Naive thymus-derived CD4-positive, alpha-beta T cell (primary cell): ENCODE measurements around the gene PARP14. TPM values are rescaled to one million over a fixed set of nuclear protein-coding genes. Genes with fewer than 3 reads are reported as not detected.

Source experiments
- ATAC-seq: fragments of 150-1000 bp; cut with Tn5 transposase; 2 replicates; pipeline ENCODE4 v1.10.0; 2021; ENCODE audit warnings: mild to moderate bottlenecking, moderate library complexity
- CTCF ChIA-PET: fragments of 350-600 bp; sonication (Branson Sonifier 250); formaldehyde crosslinking; loops from one replicate; lab custom pipeline; 2021; ENCODE audit warnings: antibody characterized with exemption; lab: Charles Lee
- POLR2A ChIA-PET: fragments of 350-600 bp; sonication (Branson Sonifier 250); formaldehyde crosslinking; loops from one replicate; lab custom pipeline; 2021; ENCODE audit warnings: antibody characterized with exemption, inconsistent platforms; lab: Charles Lee
- DNase-seq, 9 donors: peaks; one replicate each; pipeline versions ENCODE4 v3.0.0 to v3.0.0-alpha.2; 2020 to 2022; ENCODE audit warnings: mixed read lengths in 1 of 9
- H3K27ac ChIP-seq: one replicate; pipeline ENCODE4 v1.7.0; 2013; ENCODE audit warnings: mild to moderate bottlenecking, low read depth, low read length, moderate library complexity
- H3K27me3 ChIP-seq, 2 donors: one replicate each; pipeline ENCODE4 v1.7.0; 2013; ENCODE audit warnings: low read length in 2 of 2, mild to moderate bottlenecking in 2 of 2, moderate library complexity in 2 of 2; ENCODE audit not compliant: control insufficient read depth in 2 of 2, insufficient read depth in 2 of 2
- H3K36me3 ChIP-seq, 3 experiments: 1 replicate in 2 of 3; 2 replicates in 1 of 3; pipeline ENCODE4 v1.7.0; 2013; ENCODE audit warnings: low read length in 3 of 3, mild to moderate bottlenecking in 3 of 3, moderate library complexity in 1 of 3; ENCODE audit not compliant: insufficient read depth in 3 of 3, control insufficient read depth in 2 of 3
- H3K4me1 ChIP-seq, 2 donors: one replicate each; pipeline ENCODE4 v1.7.0; 2013; ENCODE audit warnings: low read length in 2 of 2, mild to moderate bottlenecking in 2 of 2, moderate library complexity in 1 of 2; ENCODE audit not compliant: control insufficient read depth in 2 of 2, insufficient read depth in 2 of 2
- H3K4me3 ChIP-seq: 2 replicates; pipeline ENCODE4 v1.7.0; 2013; ENCODE audit warnings: mild to moderate bottlenecking, low read length
- H3K9me3 ChIP-seq, 3 experiments: 1 replicate in 2 of 3; 2 replicates in 1 of 3; pipeline ENCODE4 v1.7.0; 2013; ENCODE audit warnings: low read length in 3 of 3; ENCODE audit not compliant: control insufficient read depth in 2 of 3
- H3K27ac Mint-ChIP-seq, 9 donors: one replicate each; pipeline ENCODE4 v1.8.0; 2020 to 2022; ENCODE audit warnings: mixed read lengths in 9 of 9, mild to moderate bottlenecking in 8 of 9, moderate library complexity in 5 of 9, inconsistent platforms in 2 of 9
- H3K27me3 Mint-ChIP-seq, 5 donors: one replicate each; pipeline ENCODE4 v1.8.0; 2021 to 2022; ENCODE audit warnings: mixed read lengths in 5 of 5, mild to moderate bottlenecking in 1 of 5
- H3K36me3 Mint-ChIP-seq, 5 donors: one replicate each; pipeline ENCODE4 v1.8.0; 2020 to 2022; ENCODE audit warnings: mixed read lengths in 5 of 5, mild to moderate bottlenecking in 3 of 5, inconsistent platforms in 1 of 5
- H3K4me1 Mint-ChIP-seq, 7 donors: one replicate each; pipeline ENCODE4 v1.8.0; 2020 to 2022; ENCODE audit warnings: mixed read lengths in 7 of 7, mild to moderate bottlenecking in 3 of 7, inconsistent platforms in 1 of 7
- H3K4me3 Mint-ChIP-seq, 10 donors: one replicate each; pipeline ENCODE4 v1.8.0; 2020 to 2022; ENCODE audit warnings: mild to moderate bottlenecking in 10 of 10, mixed read lengths in 10 of 10, moderate library complexity in 6 of 10, inconsistent platforms in 2 of 10
- H3K9me3 Mint-ChIP-seq, 11 donors: one replicate each; pipeline ENCODE4 v1.8.0; 2020 to 2022; ENCODE audit warnings: mixed read lengths in 11 of 11, mild to moderate bottlenecking in 4 of 11, inconsistent platforms in 1 of 11, moderate library complexity in 1 of 11
- intact Hi-C, 2 donors: fragments of 100-400 bp; cut with micrococcal nuclease; formaldehyde crosslinking; loops; one replicate each; pipeline ENCODE4 v1.15.1; 2023
- polyA plus RNA-seq, 2 donors: library from polyadenylated mRNA; unstranded; fragments of 300-500 nt; fragmentation: Illumina TruSeq; gene quantifications; one replicate each; pipeline ENCODE4 v1.2.3, GENCODE V29; 2021
- total RNA-seq, 6 experiments: library from RNA in 5 of 6; stranded (reverse) in 5 of 6; gene quantifications; 1 replicate in 5 of 6; 2 replicates in 1 of 6; pipeline ENCODE4 v1.2.3 and lab custom pipeline; 2021 to 2026

Gene PARP14
- total and polyA plus RNA-seq, 7 experiments from 2014 or later: 8.4 to 154 (median 47.9) TPM

DNA sequence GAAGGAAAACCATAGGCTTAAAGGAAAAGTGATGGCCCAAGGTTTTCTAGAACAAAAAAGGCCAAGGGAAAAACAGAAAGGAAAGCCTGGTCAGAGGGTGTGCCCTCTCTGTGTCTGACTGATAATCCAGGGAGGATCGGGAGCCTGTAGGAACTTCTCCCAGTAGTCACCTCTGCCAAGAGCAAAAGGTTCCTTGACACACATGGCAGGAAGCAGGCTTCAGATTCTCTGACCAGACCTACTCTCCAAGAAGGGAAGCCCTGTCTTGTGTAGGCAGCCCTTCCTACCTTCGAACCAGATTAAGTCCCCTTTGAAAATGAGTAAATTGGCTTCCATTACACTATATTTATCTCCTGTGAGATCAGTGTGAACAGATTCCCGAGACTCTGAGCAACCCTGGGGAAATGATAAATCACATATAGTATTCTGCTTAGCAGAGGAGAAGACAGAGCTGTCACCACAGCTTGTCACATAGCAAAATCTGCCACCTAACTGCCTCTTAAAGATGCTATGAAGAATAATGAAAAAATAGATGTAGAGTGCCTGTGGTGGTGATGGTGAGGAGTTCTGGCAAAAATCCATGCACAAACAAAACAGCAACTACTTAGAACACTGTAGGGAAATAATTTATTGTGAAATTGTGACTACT, 38.8 kb downstream of the PARP14 start:
- H3K9me3 Mint-ChIP-seq: no peaks in the 10 kb centered on the region
- Histone ChIP-seq H3K27ac (no peak overlapping the region), H3K27me3 (no peaks in the 10 kb centered on the region), H3K4me3 (no peak overlapping the region), H3K36me3 (peaks cover 21 to 67% (median 43%) of the 10 kb centered on the region in 3 experiments), H3K4me1 (no peaks in the 10 kb centered on the region), H3K9me3 (no peaks in the 10 kb centered on the region)
- H3K27ac Mint-ChIP-seq: peak overlapping the region in 3 of 9 donors; percentile 10 to 34 (median 29)
- no peak overlapping the region for H3K4me3 Mint-ChIP-seq
- no peaks in the 10 kb centered on the region for H3K27me3 Mint-ChIP-seq
- ChIA-PET POLR2A (no interaction called here), CTCF (no interaction called here)
- H3K36me3 Mint-ChIP-seq: peaks cover 14 to 74% (median 58%) of the 10 kb centered on the region in 5 donors
- ATAC-seq (no peak), DNase-seq (no peak)
- peaks cover 0 to 5% (median 0%) of the 10 kb centered on the region in 7 donors for H3K4me1 Mint-ChIP-seq
- intact Hi-C loops: no loop called here

GRCh38 chr3:122725106-122725505, 44.5 kb downstream of the PARP14 start:
- no peak overlapping the region for H3K27ac ChIP-seq
- Mint-ChIP-seq H3K27ac (no peak overlapping the region), H3K4me1 (peaks cover 0 to under 1% (median 0%) of the 10 kb centered on the region in 7 donors), H3K9me3 (peaks cover 0 to 10% (median 7%) of the 10 kb centered on the region in 11 donors), H3K4me3 (no peak overlapping the region), H3K27me3 (no peaks in the 10 kb centered on the region), H3K36me3 (peaks cover 4 to 78% (median 61%) of the 10 kb centered on the region in 5 donors)
- peaks cover 0 to 10% (median 0%) of the 10 kb centered on the region in 3 experiments for H3K36me3 ChIP-seq
- H3K9me3 ChIP-seq: no peaks in the 10 kb centered on the region
- ATAC-seq: no peak
- ChIA-PET POLR2A (no interaction called here), CTCF (interaction anchor here (0.7 kb wide), 2 partner anchors 111 to 393 kb away, joined by 3 read pairs; no protein-coding TSS in a partner anchor)
- no peak overlapping the region for H3K4me3 ChIP-seq
- H3K27me3 ChIP-seq: no peaks in the 10 kb centered on the region
- no peak for DNase-seq
- intact Hi-C loops: no loop called here
- no peaks in the 10 kb centered on the region for H3K4me1 ChIP-seq

DNA sequence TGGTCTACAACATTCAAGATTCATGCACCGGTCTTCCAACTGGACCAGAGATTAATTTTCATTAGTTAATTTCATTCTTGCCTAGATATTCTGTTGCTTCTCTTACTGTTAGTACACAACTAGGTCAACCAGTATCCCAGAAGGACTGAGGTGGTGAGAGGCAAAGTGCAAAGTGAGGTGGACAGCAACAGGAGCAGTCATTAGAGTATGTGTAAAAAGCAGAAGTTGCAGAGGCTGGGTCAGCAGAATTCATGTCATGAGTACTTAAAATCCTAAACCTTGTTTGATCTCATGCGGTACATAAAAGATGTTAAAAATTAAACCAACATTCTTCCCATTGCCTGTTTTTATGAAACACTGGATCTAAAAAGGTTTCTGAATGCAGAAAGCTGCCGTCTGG, 46.7 kb downstream of the PARP14 start:
- H3K36me3 ChIP-seq: no peaks in the 10 kb centered on the region
- no peak for ATAC-seq
- H3K9me3 ChIP-seq: no peaks in the 10 kb centered on the region
- no peaks in the 10 kb centered on the region for H3K4me1 ChIP-seq
- CTCF ChIA-PET: no interaction called here
- no peak overlapping the region for H3K27ac ChIP-seq
- no peak overlapping the region for H3K4me3 ChIP-seq
- no peak for DNase-seq
- no peaks in the 10 kb centered on the region for H3K27me3 ChIP-seq
- POLR2A ChIA-PET: no interaction called here
- intact Hi-C loops: no loop called here
- Mint-ChIP-seq H3K4me3 (no peak overlapping the region), H3K36me3 (peaks cover 0 to 70% (median 61%) of the 10 kb centered on the region in 5 donors), H3K27ac (no peak overlapping the region), H3K27me3 (no peaks in the 10 kb centered on the region), H3K4me1 (peaks cover 0 to 4% (median 0%) of the 10 kb centered on the region in 7 donors), H3K9me3 (peaks cover 0 to 10% (median 7%) of the 10 kb centered on the region in 11 donors)

GRCh38 chr3:122727766-122728165, 47.1 kb downstream of the PARP14 start:
- no peak overlapping the region for H3K4me3 Mint-ChIP-seq
- ChIA-PET POLR2A (no interaction called here), CTCF (no interaction called here)
- H3K4me1 Mint-ChIP-seq: peaks cover 0 to 4% (median 0%) of the 10 kb centered on the region in 7 donors
- intact Hi-C loops: no loop called here
- ATAC-seq: no peak
- DNase-seq: no peak
- no peak overlapping the region for H3K27ac Mint-ChIP-seq
- no peak overlapping the region for H3K4me3 ChIP-seq
- no peaks in the 10 kb centered on the region for H3K4me1 ChIP-seq
- H3K27ac ChIP-seq: no peak overlapping the region
- no peaks in the 10 kb centered on the region for H3K27me3 ChIP-seq
- H3K36me3 ChIP-seq: no peaks in the 10 kb centered on the region
- H3K9me3 Mint-ChIP-seq: peaks cover 0 to 10% (median 7%) of the 10 kb centered on the region in 11 donors
- no peaks in the 10 kb centered on the region for H3K27me3 Mint-ChIP-seq
- H3K36me3 Mint-ChIP-seq: peaks cover 0 to 69% (median 56%) of the 10 kb centered on the region in 5 donors
- no peaks in the 10 kb centered on the region for H3K9me3 ChIP-seq

GRCh38 chr3:122728186-122728585, 47.5 kb downstream of the PARP14 start:
- H3K9me3 ChIP-seq: no peaks in the 10 kb centered on the region
- ChIA-PET POLR2A (no interaction called here), CTCF (interaction anchor here (0.7 kb wide), 1 partner anchor 296 kb away, joined by 4 read pairs; no protein-coding TSS in a partner anchor)
- intact Hi-C loops: no loop called here
- DNase-seq: no peak
- no peaks in the 10 kb centered on the region for H3K4me1 ChIP-seq
- no peak for ATAC-seq
- Mint-ChIP-seq H3K27me3 (no peaks in the 10 kb centered on the region), H3K9me3 (peaks cover 0 to 10% (median 7%) of the 10 kb centered on the region in 11 donors), H3K4me1 (peaks cover 0 to 4% (median 0%) of the 10 kb centered on the region in 7 donors), H3K4me3 (no peak overlapping the region), H3K36me3 (peaks cover 0 to 68% (median 52%) of the 10 kb centered on the region in 5 donors), H3K27ac (peak overlapping the region in 1 of 9 donors; percentile 56)
- no peaks in the 10 kb centered on the region for H3K27me3 ChIP-seq
- no peak overlapping the region for H3K27ac ChIP-seq
- H3K36me3 ChIP-seq: no peaks in the 10 kb centered on the region
- no peak overlapping the region for H3K4me3 ChIP-seq

DNA sequence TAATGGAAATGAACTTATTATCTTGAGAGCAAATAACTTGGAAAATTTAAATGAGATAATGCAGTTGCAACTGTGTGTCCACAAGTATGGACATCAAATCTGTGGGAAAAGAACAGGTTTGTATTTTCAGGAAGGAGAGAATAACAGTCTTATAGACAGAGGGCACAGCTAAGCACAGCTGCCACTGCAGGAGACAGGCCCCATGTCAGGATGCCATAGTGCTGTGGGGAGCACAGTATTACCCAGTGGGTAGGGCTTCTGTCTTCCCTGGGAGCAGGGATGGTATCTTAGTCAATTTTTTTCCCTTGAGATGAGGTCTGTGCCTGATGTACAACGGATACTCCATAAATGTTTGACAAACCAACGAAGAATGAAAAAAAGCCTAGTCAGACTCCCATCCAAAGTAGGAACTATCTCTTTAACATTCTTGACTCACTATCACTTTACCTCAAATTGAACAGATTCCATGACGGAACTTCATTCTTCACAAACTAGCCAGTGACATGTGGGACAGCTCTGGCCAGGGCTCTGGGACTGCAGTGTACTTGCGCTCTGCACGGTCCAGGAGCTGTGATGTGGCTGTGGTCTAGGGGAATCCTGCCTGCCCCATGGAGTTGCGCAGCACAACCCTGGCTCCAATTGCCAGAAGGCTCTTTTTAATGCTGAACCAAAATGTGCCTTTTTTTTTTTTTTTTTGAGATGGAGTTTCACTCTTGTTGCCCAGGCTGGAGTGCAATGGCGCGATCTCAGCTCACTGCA, 48.3 kb downstream of the PARP14 start:
- peaks cover 0 to 13% (median 7%) of the 10 kb centered on the region in 11 donors for H3K9me3 Mint-ChIP-seq
- H3K4me1 Mint-ChIP-seq: peaks cover 0 to 4% (median 0%) of the 10 kb centered on the region in 7 donors
- Histone ChIP-seq H3K27ac (no peak overlapping the region), H3K27me3 (no peaks in the 10 kb centered on the region), H3K9me3 (no peaks in the 10 kb centered on the region), H3K4me3 (no peak overlapping the region), H3K36me3 (no peaks in the 10 kb centered on the region), H3K4me1 (no peaks in the 10 kb centered on the region)
- H3K27me3 Mint-ChIP-seq: no peaks in the 10 kb centered on the region
- intact Hi-C loops: no loop called here
- peak overlapping the region in 1 of 9 donors; percentile 56 for H3K27ac Mint-ChIP-seq
- H3K4me3 Mint-ChIP-seq: no peak overlapping the region
- ChIA-PET POLR2A (no interaction called here), CTCF (interaction anchor here (0.7 kb wide), 1 partner anchor 295 kb away, joined by 4 read pairs; no protein-coding TSS in a partner anchor)
- ATAC-seq (no peak), DNase-seq (no peak)
- H3K36me3 Mint-ChIP-seq: peaks cover 5 to 66% (median 51%) of the 10 kb centered on the region in 5 donors
